Heart right ventricle (tissue), 16 donors: ENCODE data around the gene ABLIM1. TPM values are rescaled to one million over a fixed set of nuclear protein-coding genes. Genes with fewer than 3 reads are reported as not detected.
A peak's percentile ranks its signal among the peaks of the same experiment; 100 is the strongest.

Experiments used
- ATAC-seq, 8 donors: fragments of 200-7000 bp; cut with Tn5 transposase; one replicate each; pipeline ENCODE4 v1.9.1; 2020; ENCODE audit warnings: mild to moderate bottlenecking in 8 of 8, moderate library complexity in 8 of 8, moderate number of reproducible peaks in 1 of 8
- DNase-seq, 2 donors: peaks; one replicate each; pipeline ENCODE4 v3.0.0-alpha.2; 2020
- H3K27ac ChIP-seq, 10 donors: fragments of 200-600 bp; sonication (generic) in 2 of 10; one replicate each; pipeline versions ENCODE4 v1.5.0 to v1.8.0; 2020 to 2022; ENCODE audit warnings: mild to moderate bottlenecking in 3 of 10
- H3K27me3 ChIP-seq, 7 donors: fragments of 200-600 bp; one replicate each; pipeline ENCODE4 v1.8.0; 2021 to 2022; ENCODE audit warnings: mild to moderate bottlenecking in 2 of 7
- H3K36me3 ChIP-seq, 9 donors: fragments of 200-600 bp; sonication (generic) in 1 of 9; one replicate each; pipeline versions ENCODE4 v1.5.0 to v1.8.0; 2020 to 2022; ENCODE audit warnings: mild to moderate bottlenecking in 2 of 9
- H3K4me1 ChIP-seq, 9 donors: fragments of 200-600 bp; sonication (generic) in 1 of 9; one replicate each; pipeline versions ENCODE4 v1.5.0 to v1.8.0; 2020 to 2022; ENCODE audit warnings: mild to moderate bottlenecking in 4 of 9
- H3K4me3 ChIP-seq, 10 donors: fragments of 200-600 bp; sonication (generic) in 2 of 10; one replicate each; pipeline versions ENCODE4 v1.5.0 to v1.8.0; 2020 to 2022; ENCODE audit warnings: mild to moderate bottlenecking in 7 of 10, moderate library complexity in 2 of 10
- H3K9me3 ChIP-seq, 11 donors: fragments of 200-600 bp in 10 of 11; sonication (generic) in 2 of 11; one replicate each; pipeline versions ENCODE4 v1.5.0 to v1.8.0; 2013 to 2022; ENCODE audit warnings: mild to moderate bottlenecking in 2 of 11, control low read depth in 1 of 11, moderate library complexity in 1 of 11
- CTCF ChIP-seq, 9 donors: fragments of 200-600 bp; sonication (generic) in 2 of 9; IDR thresholded peaks; one replicate each; pipeline versions ENCODE4 v1.5.0 to v1.8.0; 2021 to 2022; ENCODE audit warnings: antibody characterized with exemption in 9 of 9, mild to moderate bottlenecking in 5 of 9, moderate library complexity in 1 of 9
- WGBS, 2 donors: extraction: QIAGEN DNeasy Blood & Tissue Kit; methylation state at CpG; one replicate each; pipeline ENCODE4 v1.1.7; 2013; ENCODE audit warnings: inconsistent platforms in 1 of 2; 5-methylcytosine and 5-hydroxymethylcytosine counted together
- intact Hi-C, 10 donors: fragments of 100-400 bp; cut with DNase I; formaldehyde crosslinking; loops; one replicate each; pipeline versions ENCODE4 v1.11.1 to v1.14.2; 2022
- polyA plus RNA-seq, 2 donors: library from polyadenylated mRNA; stranded (reverse); fragments of 200-250 nt; gene quantifications; one replicate each; pipeline ENCODE4 v1.2.3, GENCODE V29; 2013
- total RNA-seq, 10 donors: library from RNA; stranded (reverse); fragmentation: NEBNext Ultra II Directional in 3 of 10; extraction: Animal tissue kit (Norgen Biotek cat#: 25700) in 3 of 10; gene quantifications; one replicate each; pipeline versions ENCODE4 v1.2.1 to v1.2.4, GENCODE V29; 2021 to 2023
- donor health status: Arrhythmogenic right ventricular cardiomyopathy.
- donor health status: ischemic (EF 13 %, LVEDD 7.1; RV severe dilation, severe dysfunction).
- donor health status: healthy with polysubstance abuse.
- donor health status: DM: no; HTN: yes; CAD: no.
- donor health status: DM: no; HTN: no; CAD: no.
- donor health status: ischemic (EF 25% LVEDD 6.9; RV normal size, moderate dysfunction).
- donor health status: ischemic (EF 25% LVEDD 5.7; RV mildly dilated, moderate dysfunction).
- donor health status: healthy.
- donor health status: DM: yes; HTN: yes; CAD: no.
- donor health status: Ischemic cardiomyopathy.
- donor health status: ischemic (EF 35%, LVEDD 5.7; RV mildly dilated, moderate dysfunction).
- donor health status: nonischemic (EF 11% LVEDD 7.7; RV severe dilation, severe dysfunction).
- donor health status: DM: yes; HTN: yes; CAD: no.
- donor health status: PGD.
- donor health status: ischemic (EF 29% LVEDD 5.4; RV normal size, mild dysfunction).
- donor health status: nonischemic (EF 23%, LVEDD 6.1; RV moderate dilation, normal function).

Gene ABLIM1
- total and polyA plus RNA-seq, 12 donors = 119 to 816 (median 600) TPM

- H3K4me1 ChIP-seq = peaks cover 0 to 80% (median 48%) of the 10 kb centered on the region in 9 donors
- TF ChIP-seq CTCF (IDR thresholded peaks at IDR 0.05) = no peak
- WGBS, 2 donors = 38 to 43% methylated on average over 3 of the region's 3 CpGs
- H3K27ac ChIP-seq = peak overlapping the region in 7 of 10 donors; percentile 17 to 84 (median 45)
- DNase-seq = no peak
- no peaks in the 10 kb centered on the region for H3K9me3 ChIP-seq
- no peak overlapping the region for H3K4me3 ChIP-seq
- ATAC-seq = no peak
- intact Hi-C loops = loop anchor here in 5 of 10 donors (10.0 kb wide), 2 partner anchors 139 to 219 kb away; no protein-coding TSS in a partner anchor
- H3K36me3 ChIP-seq = no peaks in the 10 kb centered on the region
- H3K27me3 ChIP-seq = no peaks in the 10 kb centered on the region
Observed at GRCh38 chr10:114694062-114694461, 36.0 kb upstream of the ABLIM1 start.

GRCh38 chr10:114691442-114691941, 33.4 kb upstream of the ABLIM1 start:
- peak overlapping the region in 6 of 10 donors; percentile 4 to 44 (median 12) for H3K27ac ChIP-seq
- H3K4me3 ChIP-seq = no peak overlapping the region
- 24 to 38% methylated on average over 1 of the region's 1 CpG for WGBS, 2 donors
- no peak for ATAC-seq
- no peak for TF ChIP-seq CTCF (IDR thresholded peaks at IDR 0.05)
- H3K27me3 ChIP-seq = no peaks in the 10 kb centered on the region
- H3K4me1 ChIP-seq = peaks cover 8 to 74% (median 42%) of the 10 kb centered on the region in 9 donors
- H3K9me3 ChIP-seq = no peaks in the 10 kb centered on the region
- DNase-seq = no peak
- no peaks in the 10 kb centered on the region for H3K36me3 ChIP-seq
- intact Hi-C loops = loop anchor here in 5 of 10 donors (10.0 kb wide), 2 partner anchors 137 to 217 kb away; no protein-coding TSS in a partner anchor

- WGBS, 2 donors = 81% methylated on average over 5 of the region's 5 CpGs
- H3K36me3 ChIP-seq = no peaks in the 10 kb centered on the region
Observed at GRCh38 chr10:114688786-114689185, 30.7 kb upstream of the ABLIM1 start.

GRCh38 chr10:114687459-114687858, 29.4 kb upstream of the ABLIM1 start:
- ATAC-seq (no peak), DNase-seq (no peak)
- TF ChIP-seq CTCF (IDR thresholded peaks at IDR 0.05) = no peak
- 44 to 56% methylated on average over 3 of the region's 3 CpGs for WGBS, 2 donors
- peaks cover 15 to 75% (median 49%) of the 10 kb centered on the region in 9 donors for H3K4me1 ChIP-seq
- H3K27me3 ChIP-seq = no peaks in the 10 kb centered on the region
- intact Hi-C loops = loop anchor here in 5 of 10 donors (5.0 to 10.0 kb wide), 6 partner anchors 35 to 213 kb away; no protein-coding TSS in a partner anchor
- peak overlapping the region in 8 of 10 donors; percentile 75 to 95 (median 87) for H3K27ac ChIP-seq
- no peaks in the 10 kb centered on the region for H3K9me3 ChIP-seq
- H3K4me3 ChIP-seq = no peak overlapping the region
- no peaks in the 10 kb centered on the region for H3K36me3 ChIP-seq

More at GRCh38 chr10:114688786-114689185, 30.7 kb upstream of the ABLIM1 start:
- H3K4me1 ChIP-seq = peaks cover 15 to 74% (median 43%) of the 10 kb centered on the region in 9 donors
- H3K27ac ChIP-seq = peak overlapping the region in 3 of 10 donors; percentile 11 to 95 (median 36)
- ATAC-seq (no peak), DNase-seq (no peak)
- TF ChIP-seq CTCF (IDR thresholded peaks at IDR 0.05) = no peak
- intact Hi-C loops = loop anchor here in 5 of 10 donors (5.0 to 10.0 kb wide), 6 partner anchors 36 to 214 kb away; no protein-coding TSS in a partner anchor
- no peak overlapping the region for H3K4me3 ChIP-seq
- no peaks in the 10 kb centered on the region for H3K27me3 ChIP-seq
- no peaks in the 10 kb centered on the region for H3K9me3 ChIP-seq
